OCI-LY7 (cell line): Measurements from ENCODE around the gene RAD51B.

Source experiments
- CTCF ChIP-seq: fragments of 200-600 bp; sonication (generic); conservative IDR thresholded peaks from 2 replicates; pipeline ENCODE4 v1.5.1; 2014; ENCODE audit warnings: mild to moderate bottlenecking, antibody characterized with exemption, low read length, moderate library complexity, mixed read lengths
- EZH2phosphoT487 ChIP-seq: fragments of 200-600 bp; sonication (generic); IDR thresholded peaks from 2 replicates; pipeline ENCODE4 v1.6.1; 2018; ENCODE audit warnings: low read depth, borderline replicate concordance, mild to moderate bottlenecking, mixed run types, antibody characterized with exemption, low read length, moderate library complexity, mixed read lengths

GRCh38 chr14:68518761-68519670 lies 699.4 kb downstream of the RAD51B start:
- TF ChIP-seq CTCF (no peak), EZH2phosphoT487 (no peak)
